ENCODE results near the gene TMEM79.

DNA sequence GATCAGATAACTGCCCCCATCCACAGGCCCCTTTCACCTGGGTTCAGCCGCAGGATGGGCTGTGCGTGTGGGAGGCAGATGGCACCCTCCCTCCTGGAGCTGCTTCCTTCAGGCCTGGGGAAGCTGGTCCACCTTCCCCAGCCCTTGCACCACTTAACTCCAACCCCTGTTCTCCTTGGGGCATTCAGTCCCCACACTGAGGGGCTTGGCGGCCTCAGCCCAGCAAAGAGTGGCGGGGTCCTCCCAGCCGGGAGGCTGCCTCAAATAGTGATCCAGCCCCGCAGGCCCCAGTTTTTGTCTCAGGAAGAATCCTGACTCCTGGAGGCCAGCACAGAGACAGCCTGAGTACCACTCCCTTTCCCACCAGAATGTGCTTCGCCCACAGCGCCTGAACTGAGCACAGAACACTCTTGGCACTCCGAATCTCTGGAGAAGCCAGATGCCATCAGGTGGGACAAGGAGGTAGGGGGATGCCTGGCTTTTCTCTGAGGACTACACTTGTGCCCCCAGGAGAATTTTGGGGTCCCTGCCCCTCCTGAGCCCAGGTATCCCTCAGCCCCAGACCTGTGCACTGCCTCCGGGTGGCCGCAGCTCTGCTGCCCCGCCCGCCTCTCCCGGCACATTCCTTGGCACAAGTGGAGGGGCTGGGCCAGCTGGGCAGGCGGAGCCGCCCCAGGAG is 37.2 kb upstream of the TMEM79 start:
- no peak for TF ChIP-seq GATA2 (IDR thresholded peaks at IDR 0.05; ENCODE audit: low read depth, low read length)
- no peak for TF ChIP-seq GATA3 (IDR thresholded peaks at IDR 0.05; ENCODE audit: low read depth, low read length)

Data from SH-SY5Y (cell line).